GM21528 (cell line): ENCODE data around the gene LSM2.
"Not testable (repeated sequence)": the region's sequence is repeated elsewhere in the genome, so short reads cannot be mapped to it uniquely, and the experiment has no call there.

Source experiments
- ATAC-seq: cut with Tn5 transposase; IDR thresholded peaks from one replicate; pipeline ENCODE4 v1.9.1; 2021; ENCODE audit warnings: mild to moderate bottlenecking, moderate library complexity; ENCODE audit not compliant: unreplicated experiment, low FRiP score

Gene LSM2

GRCh38 chr6:31806470-31807272, at the start of gene LSM2:
Gene LSM2 (minus strand): TSS chr6:31806966. CDS start chr6:31806757, 209 bp downstream.
- peak; percentile 80 for ATAC-seq

DNA sequence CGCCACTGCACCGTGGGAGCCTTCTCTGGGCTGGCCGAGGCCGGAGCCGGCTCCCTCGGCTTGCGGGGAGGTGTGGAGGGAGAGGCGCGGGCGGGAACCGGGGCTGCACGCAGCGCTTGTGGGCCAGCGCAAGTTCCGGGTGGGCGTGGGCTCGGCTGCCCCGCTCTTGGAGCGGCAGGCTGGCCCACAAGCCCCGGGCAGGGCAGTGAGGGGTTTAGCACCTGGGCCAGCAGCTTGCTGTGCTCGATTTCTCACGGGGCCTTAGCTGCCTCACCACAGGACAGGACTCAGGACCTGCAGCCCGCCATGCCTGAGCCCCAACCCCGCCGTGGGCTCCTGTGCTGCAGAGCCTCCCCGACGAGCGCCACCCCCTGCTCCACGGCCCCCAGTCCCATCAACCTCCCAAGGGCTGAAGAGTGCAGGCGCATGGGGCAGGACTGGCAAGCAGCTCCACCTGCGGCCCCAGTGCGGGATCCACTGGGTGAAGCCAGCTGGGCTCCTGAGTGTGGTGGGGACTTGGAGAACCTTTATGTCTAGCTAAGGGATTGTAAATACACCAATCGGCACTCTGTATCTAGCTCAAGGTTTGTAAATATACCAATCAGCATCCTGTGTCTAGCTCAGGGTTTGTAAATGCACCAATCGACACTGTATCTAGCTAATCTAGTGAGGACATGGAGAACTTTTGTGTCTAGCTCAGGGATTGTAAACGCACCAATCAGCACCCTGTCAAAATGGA, 45.4 kb upstream of the LSM2 start:
- not testable (repeated sequence) for ATAC-seq

DNA sequence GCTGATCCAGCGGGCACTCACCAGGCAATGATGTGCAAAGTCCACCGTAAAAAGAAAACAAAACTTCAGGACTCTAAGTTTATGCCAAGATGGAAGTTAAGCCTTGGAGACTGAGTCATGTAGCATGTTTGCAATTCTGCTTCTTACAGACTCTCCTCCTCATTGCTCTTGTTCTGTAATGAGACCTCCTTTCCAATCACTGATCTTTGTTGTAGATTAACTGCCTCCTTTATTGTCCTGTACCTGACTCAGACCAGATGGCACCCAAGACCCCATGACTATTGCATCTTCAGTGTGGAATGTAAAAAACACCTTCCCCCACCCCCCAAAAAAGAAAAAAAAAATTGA, 44.7 kb upstream of the LSM2 start:
- ATAC-seq, result no peak

DNA sequence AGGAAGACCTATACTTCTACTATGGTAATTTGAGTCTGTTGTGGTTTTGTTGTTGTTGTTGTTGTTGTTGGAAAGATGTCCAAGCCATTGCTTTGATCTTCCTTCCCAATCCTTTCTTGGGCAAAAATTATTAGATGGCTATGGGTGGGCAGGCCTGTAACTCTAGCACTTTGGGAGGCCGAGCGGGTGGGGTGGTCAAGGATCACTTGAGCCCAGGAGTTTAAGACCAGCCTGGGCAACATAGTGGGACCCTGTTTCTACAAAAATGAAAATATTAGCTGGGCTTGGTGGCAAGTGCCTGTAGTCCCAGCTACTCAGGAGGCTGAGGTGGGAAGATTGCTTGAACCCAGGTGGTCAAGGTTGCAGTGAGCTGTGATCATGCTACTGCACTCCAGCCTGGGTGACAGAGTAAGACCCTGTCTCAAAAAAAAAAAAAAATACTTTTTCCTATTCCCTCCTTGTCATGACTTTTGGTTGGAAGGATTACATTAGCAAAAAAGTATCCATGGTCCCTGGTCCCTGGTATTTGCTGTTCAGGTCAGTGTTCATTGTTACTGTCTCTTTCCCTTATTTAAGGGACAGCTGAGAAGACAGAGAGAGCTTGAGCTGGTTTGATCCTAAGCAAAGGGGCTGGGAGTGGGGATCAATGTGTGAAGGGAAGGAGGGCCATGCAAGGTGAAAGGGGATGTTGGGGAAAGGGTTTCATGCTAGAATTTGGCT, 44.2 kb upstream of the LSM2 start:
- no peak for ATAC-seq

GRCh38 chr6:31847276-31847978, 40.7 kb upstream of the LSM2 start:
- ATAC-seq, result no peak

DNA sequence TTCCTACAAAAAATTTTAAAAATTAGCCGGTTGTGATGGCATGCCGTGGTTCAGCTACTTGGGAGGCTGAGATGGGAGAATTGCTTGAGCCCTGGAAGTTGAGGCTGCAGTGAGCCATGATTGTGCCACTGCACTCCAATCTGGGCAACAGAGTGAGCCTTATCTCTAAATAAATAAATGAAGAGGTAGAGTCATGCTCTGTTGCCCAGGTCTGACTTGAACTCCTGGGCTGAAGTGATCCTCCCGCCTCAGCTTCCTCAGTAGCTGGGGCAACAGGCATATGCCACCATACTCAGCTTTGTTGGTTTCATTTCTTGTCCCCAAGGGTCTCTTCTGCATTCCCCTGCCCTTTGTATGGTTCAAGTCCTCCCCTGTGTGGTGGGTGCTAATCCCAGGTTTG, 37.7 kb upstream of the LSM2 start:
- no peak for ATAC-seq

DNA sequence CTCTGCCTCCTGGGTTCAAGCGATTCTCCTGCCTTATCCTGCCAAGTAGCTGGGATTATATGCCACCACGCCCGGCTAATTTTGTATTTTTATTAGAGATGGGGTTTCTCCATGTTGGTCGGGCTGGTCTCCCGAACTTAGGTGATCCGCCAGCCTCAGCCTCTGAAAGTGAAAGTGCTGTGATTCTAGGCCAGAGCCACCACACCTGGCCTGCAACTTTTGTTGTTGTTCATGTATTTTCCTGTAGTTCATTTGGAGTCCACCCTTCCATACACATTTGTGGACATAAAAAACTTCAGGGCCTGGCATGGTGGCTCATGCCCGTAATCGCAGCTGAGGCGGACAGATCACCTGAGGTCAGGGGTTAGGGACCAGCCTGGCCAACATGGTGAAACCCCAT, 35.3 kb upstream of the LSM2 start:
- no peak for ATAC-seq

- not testable (repeated sequence) for ATAC-seq
Measured at GRCh38 chr6:31839779-31840126, 33.0 kb upstream of the LSM2 start.

DNA sequence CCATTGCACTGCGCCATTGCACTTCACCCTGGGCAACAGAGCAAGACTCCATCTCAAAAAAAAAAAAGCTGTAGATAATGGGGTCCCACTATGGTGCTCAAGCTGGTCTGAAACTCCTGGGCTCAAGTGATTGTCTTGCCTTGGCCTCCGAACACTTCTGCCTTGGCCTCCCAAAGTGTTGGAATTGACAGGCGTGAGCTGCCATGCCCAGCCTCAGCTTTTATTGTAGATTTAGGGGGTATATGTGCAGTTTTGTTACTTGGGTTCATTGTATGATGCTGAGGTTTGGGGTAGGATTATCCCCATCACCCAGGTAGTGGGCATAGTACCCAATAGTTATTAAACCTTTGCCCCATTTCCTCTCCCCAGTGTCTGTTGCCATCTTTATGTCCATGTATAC, 32.2 kb upstream of the LSM2 start:
- no peak for ATAC-seq

- not testable (repeated sequence) for ATAC-seq
Measured at GRCh38 chr6:31838114-31838553, 31.4 kb upstream of the LSM2 start.

DNA sequence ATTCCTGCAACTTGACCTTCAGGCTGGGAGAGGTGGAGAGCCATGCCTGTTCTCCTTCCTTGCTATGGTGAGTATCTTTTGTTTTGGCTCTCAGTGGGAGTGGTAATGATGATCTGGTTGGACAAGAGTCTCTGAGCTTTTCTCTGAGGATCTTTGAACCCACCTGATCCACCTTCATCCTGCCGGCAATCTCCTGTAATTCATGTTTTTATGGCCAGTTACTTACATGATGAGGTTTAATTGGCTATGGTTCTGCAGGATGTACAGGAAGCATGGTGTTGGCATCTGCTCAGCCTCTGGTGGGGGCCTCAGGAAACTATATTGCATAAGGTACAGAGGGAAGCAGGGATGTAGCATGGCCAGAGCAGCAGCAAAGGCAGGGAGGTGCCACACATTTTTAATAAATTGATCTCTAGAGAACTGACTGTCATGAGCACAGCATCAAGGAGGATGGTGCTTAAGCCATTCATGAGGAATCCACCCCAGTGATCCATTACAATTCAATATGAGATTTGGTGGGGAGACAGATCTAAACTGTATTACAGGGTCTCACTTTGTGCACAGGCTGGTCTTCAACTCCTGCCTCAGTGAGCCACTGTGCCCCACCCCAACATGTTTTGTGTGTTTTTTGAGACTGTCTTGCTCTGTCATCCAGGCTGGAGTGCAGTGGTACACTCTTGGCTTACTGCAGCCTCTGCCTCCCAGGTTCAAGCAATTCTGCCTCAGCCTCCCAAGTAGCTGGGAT, 30.8 kb upstream of the LSM2 start:
- no peak for ATAC-seq

DNA sequence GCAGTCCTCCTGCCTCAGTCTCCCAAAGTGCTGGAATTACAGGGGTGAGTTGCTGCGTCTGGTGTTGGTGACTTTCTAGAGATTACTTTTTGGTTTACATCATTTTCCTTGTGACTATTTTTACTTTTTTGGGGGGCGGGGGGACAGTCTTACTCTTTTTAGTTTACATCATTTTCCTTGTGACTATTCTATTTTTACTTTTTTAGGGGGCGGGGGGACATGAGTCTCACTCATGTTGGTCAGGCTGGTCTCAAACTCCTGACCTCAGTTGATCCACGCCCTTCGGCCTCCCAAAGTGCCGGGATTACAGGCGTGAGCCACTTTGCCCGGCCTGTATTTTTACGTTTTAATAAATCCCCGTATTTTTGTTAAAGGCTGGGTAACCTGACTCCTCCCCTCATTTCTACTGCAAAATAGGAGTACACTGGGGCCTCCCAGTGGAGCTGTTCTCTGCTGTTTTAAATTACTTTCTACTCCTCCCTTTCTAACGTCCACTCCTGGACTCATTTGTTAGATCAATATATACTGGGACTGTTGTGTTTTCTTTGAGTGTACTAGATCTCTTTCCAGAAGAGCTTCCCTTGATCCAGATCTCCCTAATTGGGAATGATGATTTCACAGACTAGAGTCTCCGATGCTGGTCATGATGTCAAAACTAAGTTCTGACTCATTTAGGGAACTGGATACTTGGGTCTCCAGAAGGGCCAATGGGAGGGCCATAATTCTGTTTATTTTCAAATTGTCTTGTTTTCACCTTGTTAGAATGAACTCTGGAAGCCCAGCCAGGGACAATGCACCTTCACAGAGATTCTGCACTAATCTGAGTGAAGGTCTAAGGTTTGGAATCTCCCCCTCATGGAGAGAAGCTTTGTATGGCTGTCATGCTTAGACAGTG, 30.0 kb upstream of the LSM2 start:
- no peak for ATAC-seq

GRCh38 chr6:31836047-31836473, 29.3 kb upstream of the LSM2 start:
- no peak for ATAC-seq

GRCh38 chr6:31834367-31835250, 27.8 kb upstream of the LSM2 start:
- no peak for ATAC-seq

- no peak for ATAC-seq
Measured at GRCh38 chr6:31831350-31832215, 24.8 kb upstream of the LSM2 start.

GRCh38 chr6:31830886-31831335, 24.1 kb upstream of the LSM2 start:
- no peak for ATAC-seq
